ELF-1 (cell line): ENCODE data around the gene RNF222.

Source experiments
- DNase-seq: peaks from one replicate; pipeline ENCODE4 v3.0.0-alpha.2; 2016; ENCODE audit warnings: low read depth, low spot score

The RNF222 gene

GRCh38 chr17:8397636-8398035 lies at the start of gene RNF222:
Gene RNF222 (minus strand): TSS chr17:8397827. CDS start chr17:8393461, 4,366 bp downstream.
- peak; percentile 41 for DNase-seq

- no peak for DNase-seq
Measured at GRCh38 chr17:8445536-8445935, 47.9 kb upstream of the RNF222 start.

GRCh38 chr17:8444494-8444893 lies 46.9 kb upstream of the RNF222 start:
- DNase-seq: no peak

GRCh38 chr17:8443756-8444155 lies 46.1 kb upstream of the RNF222 start:
- no peak for DNase-seq

- DNase-seq: no peak
Measured at GRCh38 chr17:8442310-8442709, 44.7 kb upstream of the RNF222 start.

- no peak for DNase-seq
Measured at GRCh38 chr17:8441690-8442089, 44.1 kb upstream of the RNF222 start.

- no peak for DNase-seq
Measured at GRCh38 chr17:8439681-8440080, 42.1 kb upstream of the RNF222 start.

GRCh38 chr17:8438441-8438840 lies 40.8 kb upstream of the RNF222 start:
- no peak for DNase-seq

- DNase-seq: no peak
Measured at GRCh38 chr17:8436844-8437171, 39.2 kb upstream of the RNF222 start.

- DNase-seq: peak; percentile 82
Measured at GRCh38 chr17:8436169-8436843, 38.7 kb upstream of the RNF222 start.

GRCh38 chr17:8435245-8436168 lies 37.9 kb upstream of the RNF222 start, which contains the start of gene NDEL1:
Gene NDEL1 (plus strand): TSS chr17:8435884. CDS start chr17:8444272, 8,388 bp downstream.
- DNase-seq: peak; percentile 94

- no peak for DNase-seq
Measured at GRCh38 chr17:8430966-8431365, 33.3 kb upstream of the RNF222 start.

- DNase-seq: no peak
Measured at GRCh38 chr17:8426802-8427201, 29.2 kb upstream of the RNF222 start.

GRCh38 chr17:8426094-8426720 lies 28.6 kb upstream of the RNF222 start:
- no peak for DNase-seq

- no peak for DNase-seq
Measured at GRCh38 chr17:8421571-8421970, 23.9 kb upstream of the RNF222 start.

GRCh38 chr17:8420041-8420934 lies 22.7 kb upstream of the RNF222 start:
- DNase-seq: no peak

GRCh38 chr17:8419305-8419704 lies 21.7 kb upstream of the RNF222 start:
- no peak for DNase-seq

GRCh38 chr17:8418471-8418870 lies 20.8 kb upstream of the RNF222 start:
- no peak for DNase-seq

- no peak for DNase-seq
Measured at GRCh38 chr17:8417806-8418205, 20.2 kb upstream of the RNF222 start.

- no peak for DNase-seq
Measured at GRCh38 chr17:8413938-8414337, 16.3 kb upstream of the RNF222 start.

GRCh38 chr17:8413328-8413727 lies 15.7 kb upstream of the RNF222 start:
- no peak for DNase-seq
